ENCODE data around the gene PLA1A. TPM values are rescaled to one million over a fixed set of nuclear protein-coding genes. Genes with fewer than 3 reads are reported as not detected.

The PLA1A gene
- total and polyA plus RNA-seq, 2 experiments from 2014 or later = not detected

- in situ Hi-C loops (cut with MboI) = no loop called here
- H3F3A ChIP-seq (ENCODE audit: insufficient read depth) = no peaks in the 10 kb centered on the region
Measured at GRCh38 chr3:119553823-119554415, 43.8 kb upstream of the PLA1A start.

GRCh38 chr3:119555309-119555735, 42.4 kb upstream of the PLA1A start:
- in situ Hi-C loops (cut with MboI) = no loop called here
- Histone ChIP-seq H3K36me3 (ENCODE audit: low read depth) (no peaks in the 10 kb centered on the region), H3K4me1 (ENCODE audit: insufficient read depth) (no peaks in the 10 kb centered on the region), H3K27ac (no peak overlapping the region), H3K79me2 (ENCODE audit: insufficient read depth) (no peaks in the 10 kb centered on the region), H4K20me1 (ENCODE audit: insufficient read depth) (no peaks in the 10 kb centered on the region), H3K9me3 (ENCODE audit: low read depth) (no peaks in the 10 kb centered on the region), H3K27me3 (replicated peaks; ENCODE audit: insufficient read depth) (no peaks in the 10 kb centered on the region), H3K4me3 (no peak overlapping the region), H2AFZ (no peak overlapping the region), H3K4me2 (ENCODE audit: unreplicated experiment) (no peak overlapping the region), H3K9me2 (ENCODE audit: insufficient read depth) (no peaks in the 10 kb centered on the region), H3K9ac (no peak overlapping the region), H3F3A (ENCODE audit: insufficient read depth) (no peaks in the 10 kb centered on the region)
- TF ChIP-seq EZH2 (IDR thresholded peaks at IDR 0.05; ENCODE audit: insufficient read depth, poor library complexity, severe bottlenecking) (no peak), EZH2phosphoT487 (IDR thresholded peaks at IDR 0.05; ENCODE audit: insufficient read depth, low read depth) (no peak)
- no peak for DNase-seq
- 51 to 67% methylated on average over 4 of the region's 4 CpGs for WGBS, 2 experiments (ENCODE audit: low coverage in 1 of 2, low lambda C conversion rate in 2 of 2, missing lambda C conversion rate in 2 of 2)

More at GRCh38 chr3:119553823-119554415, 43.8 kb upstream of the PLA1A start:
- Histone ChIP-seq H3K79me2 (ENCODE audit: insufficient read depth) (no peaks in the 10 kb centered on the region), H4K20me1 (ENCODE audit: insufficient read depth) (no peaks in the 10 kb centered on the region), H3K36me3 (ENCODE audit: low read depth) (no peaks in the 10 kb centered on the region), H3K9ac (no peak overlapping the region), H3K4me2 (ENCODE audit: unreplicated experiment) (no peak overlapping the region), H3K27ac (no peak overlapping the region), H3K4me3 (no peak overlapping the region), H2AFZ (no peak overlapping the region), H3K27me3 (replicated peaks; ENCODE audit: insufficient read depth) (no peaks in the 10 kb centered on the region), H3K9me2 (ENCODE audit: insufficient read depth) (no peaks in the 10 kb centered on the region), H3K9me3 (ENCODE audit: low read depth) (no peaks in the 10 kb centered on the region), H3K4me1 (ENCODE audit: insufficient read depth) (no peaks in the 10 kb centered on the region)
- no peak for DNase-seq
- TF ChIP-seq EZH2 (IDR thresholded peaks at IDR 0.05; ENCODE audit: insufficient read depth, poor library complexity, severe bottlenecking) (no peak), EZH2phosphoT487 (IDR thresholded peaks at IDR 0.05; ENCODE audit: insufficient read depth, low read depth) (no peak)
- 55 to 59% methylated on average over 5 of the region's 5 CpGs for WGBS, 2 experiments (ENCODE audit: low coverage in 1 of 2, low lambda C conversion rate in 2 of 2, missing lambda C conversion rate in 2 of 2)

GRCh38 chr3:119555929-119556328, 41.8 kb upstream of the PLA1A start:
- H3K27ac ChIP-seq = no peak overlapping the region
- H3K79me2 ChIP-seq (ENCODE audit: insufficient read depth) = no peaks in the 10 kb centered on the region
- no peaks in the 10 kb centered on the region for H3F3A ChIP-seq (ENCODE audit: insufficient read depth)
- TF ChIP-seq EZH2 (IDR thresholded peaks at IDR 0.05; ENCODE audit: insufficient read depth, poor library complexity, severe bottlenecking) (no peak), EZH2phosphoT487 (IDR thresholded peaks at IDR 0.05; ENCODE audit: insufficient read depth, low read depth) (no peak)
- 72 to 77% methylated on average over 1 of the region's 1 CpG for WGBS, 2 experiments (ENCODE audit: low coverage in 1 of 2, low lambda C conversion rate in 2 of 2, missing lambda C conversion rate in 2 of 2)
- no peak overlapping the region for H3K9ac ChIP-seq
- no peaks in the 10 kb centered on the region for H3K9me2 ChIP-seq (ENCODE audit: insufficient read depth)
- H4K20me1 ChIP-seq (ENCODE audit: insufficient read depth) = no peaks in the 10 kb centered on the region
- no peak overlapping the region for H3K4me2 ChIP-seq (ENCODE audit: unreplicated experiment)
- in situ Hi-C loops (cut with MboI) = no loop called here
- H3K4me3 ChIP-seq = no peak overlapping the region
- no peaks in the 10 kb centered on the region for H3K4me1 ChIP-seq (ENCODE audit: insufficient read depth)
- DNase-seq = no peak
- no peaks in the 10 kb centered on the region for H3K9me3 ChIP-seq (ENCODE audit: low read depth)
- H3K27me3 ChIP-seq (replicated peaks; ENCODE audit: insufficient read depth) = no peaks in the 10 kb centered on the region
- no peak overlapping the region for H2AFZ ChIP-seq
- H3K36me3 ChIP-seq (ENCODE audit: low read depth) = no peaks in the 10 kb centered on the region

GRCh38 chr3:119557192-119557876, 40.4 kb upstream of the PLA1A start:
- H4K20me1 ChIP-seq (ENCODE audit: insufficient read depth) = no peaks in the 10 kb centered on the region
- no peak overlapping the region for H3K4me2 ChIP-seq (ENCODE audit: unreplicated experiment)
- in situ Hi-C loops (cut with MboI) = no loop called here
- no peak overlapping the region for H2AFZ ChIP-seq
- DNase-seq = no peak
- no peak for TF ChIP-seq EZH2phosphoT487 (IDR thresholded peaks at IDR 0.05; ENCODE audit: insufficient read depth, low read depth)
- no peak for TF ChIP-seq EZH2 (IDR thresholded peaks at IDR 0.05; ENCODE audit: insufficient read depth, poor library complexity, severe bottlenecking)
- no peaks in the 10 kb centered on the region for H3K36me3 ChIP-seq (ENCODE audit: low read depth)
- H3K27ac ChIP-seq = no peak overlapping the region
- H3F3A ChIP-seq (ENCODE audit: insufficient read depth) = no peaks in the 10 kb centered on the region
- H3K4me3 ChIP-seq = no peak overlapping the region
- no peaks in the 10 kb centered on the region for H3K4me1 ChIP-seq (ENCODE audit: insufficient read depth)
- no peaks in the 10 kb centered on the region for H3K79me2 ChIP-seq (ENCODE audit: insufficient read depth)
- H3K27me3 ChIP-seq (replicated peaks; ENCODE audit: insufficient read depth) = no peaks in the 10 kb centered on the region
- H3K9me2 ChIP-seq (ENCODE audit: insufficient read depth) = no peaks in the 10 kb centered on the region
- 74 to 75% methylated on average over 7 of the region's 7 CpGs for WGBS, 2 experiments (ENCODE audit: low coverage in 1 of 2, low lambda C conversion rate in 2 of 2, missing lambda C conversion rate in 2 of 2)
- H3K9ac ChIP-seq = no peak overlapping the region
- H3K9me3 ChIP-seq (ENCODE audit: low read depth) = no peaks in the 10 kb centered on the region

All from GM23248 (cell line).